Neural cell (in vitro differentiated cells): ENCODE results near the gene BTN2A1. TPM values are rescaled to one million over a fixed set of nuclear protein-coding genes. Genes with fewer than 3 reads are reported as not detected.
A peak's percentile ranks its signal among the peaks of the same experiment; 100 is the strongest.
"Not testable (repeated sequence)": the region's sequence is repeated elsewhere in the genome, so short reads cannot be mapped to it uniquely, and the experiment has no call there.

Experiments
- H2AFZ ChIP-seq: fragments of 200-600, 300-800 bp; sonication (generic), shearing (Covaris generic); 2 replicates; pipeline ENCODE4 v1.6.0; 2014; ENCODE audit warnings: low read depth, mild to moderate bottlenecking, antibody characterized with exemption, low read length, moderate library complexity
- H3F3A ChIP-seq: fragments of 200-600 bp; shearing (Covaris generic); 2 replicates; pipeline ENCODE4 v1.6.1; 2016; ENCODE audit warnings: mild to moderate bottlenecking, moderate library complexity, mixed read lengths, antibody characterized with exemption, low read length; ENCODE audit not compliant: insufficient read depth, poor library complexity, severe bottlenecking
- H3K27ac ChIP-seq: fragments of 200-600, 300-800 bp; sonication (generic), shearing (Covaris generic); 2 replicates; pipeline ENCODE4 v1.5.1; 2014; ENCODE audit warnings: mild to moderate bottlenecking, low read length, moderate library complexity
- H3K27me3 ChIP-seq: fragments of 300-800, 200-600 bp; sonication (generic), shearing (Covaris generic); 2 replicates; pipeline ENCODE4 v1.6.0; 2014; ENCODE audit warnings: mild to moderate bottlenecking, low read depth, low read length, moderate library complexity; ENCODE audit not compliant: insufficient read depth
- H3K36me3 ChIP-seq: fragments of 300-800, 200-600 bp; sonication (generic), shearing (Covaris generic); 2 replicates; pipeline ENCODE4 v1.5.1; 2014; ENCODE audit warnings: mild to moderate bottlenecking, antibody characterized with exemption, low read length, moderate library complexity; ENCODE audit not compliant: insufficient read depth
- H3K4me2 ChIP-seq: fragments of 300-800, 200-600 bp; sonication (generic), shearing (Covaris generic); 2 replicates; pipeline ENCODE4 v1.6.0; 2014; ENCODE audit warnings: mild to moderate bottlenecking, low read length
- H3K4me3 ChIP-seq: fragments of 300-800, 200-600 bp; sonication (generic), shearing (Covaris generic); 2 replicates; pipeline ENCODE4 v1.5.1; 2014; ENCODE audit warnings: mild to moderate bottlenecking, low read length, moderate library complexity
- H3K79me2 ChIP-seq: fragments of 200-600 bp; shearing (Covaris generic); replicated peaks from 2 replicates; pipeline ENCODE4 v1.6.0; 2014; ENCODE audit warnings: mild to moderate bottlenecking, low read length, moderate library complexity; ENCODE audit not compliant: insufficient read depth
- H3K9ac ChIP-seq: fragments of 300-800, 200-600 bp; sonication (generic), shearing (Covaris generic); 2 replicates; pipeline ENCODE4 v1.6.1; 2016; ENCODE audit warnings: mild to moderate bottlenecking, low read length, mixed read lengths
- H3K9me2 ChIP-seq: fragments of 200-600 bp; shearing (Covaris generic); 2 replicates; pipeline ENCODE4 v1.6.1; 2016; ENCODE audit warnings: mild to moderate bottlenecking, low read length, mixed read lengths; ENCODE audit not compliant: insufficient read depth
- H3K9me3 ChIP-seq: fragments of 200-600, 300-800 bp; sonication (generic), shearing (Covaris generic); 2 replicates; pipeline ENCODE4 v1.6.1; 2016; ENCODE audit warnings: mild to moderate bottlenecking, mixed run types, low read length, moderate library complexity, mixed read lengths
- H4K20me1 ChIP-seq: fragments of 200-600 bp; shearing (Covaris generic); 2 replicates; pipeline ENCODE4 v1.6.1; 2016; ENCODE audit warnings: mild to moderate bottlenecking, mixed run types; ENCODE audit not compliant: insufficient read depth
- CTCF ChIP-seq: fragments of 450-650 bp; IDR thresholded peaks from 2 replicates; pipeline ENCODE4 v1.5.1; 2014; ENCODE audit warnings: antibody characterized with exemption, mild to moderate bottlenecking, moderate library complexity; ENCODE audit not compliant: poor library complexity, severe bottlenecking
- POLR2AphosphoS5 ChIP-seq: IDR thresholded peaks from 2 replicates; pipeline ENCODE4 v1.6.1; 2012
- REST ChIP-seq: IDR thresholded peaks from 2 replicates; pipeline ENCODE4 v1.6.1; 2012; ENCODE audit warnings: borderline replicate concordance
- polyA plus RNA-seq: library from polyadenylated mRNA; depleted of rRNA; stranded (reverse); fragments of >200 nt; gene quantifications from 2 replicates; pipeline ENCODE4 v1.2.3, GENCODE V29; 2014

Gene BTN2A1
- polyA plus RNA-seq, 1 donor from 2014 or later: 33.8 TPM

- no peaks in the 10 kb centered on the region for H3K9me2 ChIP-seq
- no peaks in the 10 kb centered on the region for H3K27me3 ChIP-seq
- H4K20me1 ChIP-seq: no peaks in the 10 kb centered on the region
- no peak for TF ChIP-seq POLR2AphosphoS5
- H3K27ac ChIP-seq: no peak overlapping the region
- no peak overlapping the region for H3K9ac ChIP-seq
- H3K79me2 ChIP-seq: no peaks in the 10 kb centered on the region
- H3K4me3 ChIP-seq: no peak overlapping the region
- no peaks in the 10 kb centered on the region for H3K9me3 ChIP-seq
- no peak overlapping the region for H3K4me2 ChIP-seq
- H2AFZ ChIP-seq: no peak overlapping the region
- H3K36me3 ChIP-seq: no peaks in the 10 kb centered on the region
- no peaks in the 10 kb centered on the region for H3F3A ChIP-seq
These were observed 41.5 kb upstream of the BTN2A1 start for GRCh38 chr6:26416288-26416687.

GRCh38 chr6:26418077-26418476, 39.7 kb upstream of the BTN2A1 start:
- H3K27me3 ChIP-seq, H4K20me1 ChIP-seq, H2AFZ ChIP-seq, H3K9me3 ChIP-seq, H3K4me2 ChIP-seq, H3K27ac ChIP-seq, H3K36me3 ChIP-seq, H3K9me2 ChIP-seq, H3K9ac ChIP-seq, H3K4me3 ChIP-seq, H3F3A ChIP-seq, H3K79me2 ChIP-seq: not testable (repeated sequence)

- H3K9me3 ChIP-seq, H3K4me2 ChIP-seq, H3K9ac ChIP-seq, H2AFZ ChIP-seq, H3K79me2 ChIP-seq, H3K27ac ChIP-seq, H3K4me3 ChIP-seq, H4K20me1 ChIP-seq, H3K27me3 ChIP-seq, H3K36me3 ChIP-seq, H3K9me2 ChIP-seq, H3F3A ChIP-seq: not testable (repeated sequence)
These were observed 39.0 kb upstream of the BTN2A1 start for GRCh38 chr6:26418795-26419194.

- H3K27me3 ChIP-seq: no peaks in the 10 kb centered on the region
- TF ChIP-seq CTCF (peak; percentile 52), REST (no peak)
- H3K4me2 ChIP-seq: no peak overlapping the region
- no peak overlapping the region for H3K27ac ChIP-seq
- H3F3A ChIP-seq: no peaks in the 10 kb centered on the region
- H3K9me3 ChIP-seq: no peaks in the 10 kb centered on the region
- H4K20me1 ChIP-seq: no peaks in the 10 kb centered on the region
- peak overlapping the region; percentile 71 for H3K4me3 ChIP-seq
- no peak overlapping the region for H2AFZ ChIP-seq
- H3K9me2 ChIP-seq: no peaks in the 10 kb centered on the region
- H3K9ac ChIP-seq: no peak overlapping the region
- no peaks in the 10 kb centered on the region for H3K79me2 ChIP-seq
- no peaks in the 10 kb centered on the region for H3K36me3 ChIP-seq
These were observed 37.0 kb upstream of the BTN2A1 start for GRCh38 chr6:26420688-26421171.
